Esophagus squamous epithelium (tissue), 4 donors: ENCODE measurements around the gene MBNL2.

ENCODE experiments used
- POLR2A ChIP-seq, 4 donors: fragments of 450-650 bp; IDR thresholded peaks; one replicate each; pipeline ENCODE4 v1.6.1; 2017; ENCODE audit warnings: antibody characterized with exemption in 4 of 4, mild to moderate bottlenecking in 4 of 4, moderate library complexity in 3 of 4
- TF ChIP-seq, protein P1 (sequence below), 6 experiments: fragments of 450-650 bp in 4 of 6; fragments of 200-600 bp in 2 of 6; sonication (generic) in 2 of 6; IDR thresholded peaks; one replicate each; pipeline ENCODE4 v1.5.1; 2016 to 2019; ENCODE audit warnings: antibody characterized with exemption in 6 of 6, mild to moderate bottlenecking in 4 of 6, moderate library complexity in 4 of 6

DNA sequence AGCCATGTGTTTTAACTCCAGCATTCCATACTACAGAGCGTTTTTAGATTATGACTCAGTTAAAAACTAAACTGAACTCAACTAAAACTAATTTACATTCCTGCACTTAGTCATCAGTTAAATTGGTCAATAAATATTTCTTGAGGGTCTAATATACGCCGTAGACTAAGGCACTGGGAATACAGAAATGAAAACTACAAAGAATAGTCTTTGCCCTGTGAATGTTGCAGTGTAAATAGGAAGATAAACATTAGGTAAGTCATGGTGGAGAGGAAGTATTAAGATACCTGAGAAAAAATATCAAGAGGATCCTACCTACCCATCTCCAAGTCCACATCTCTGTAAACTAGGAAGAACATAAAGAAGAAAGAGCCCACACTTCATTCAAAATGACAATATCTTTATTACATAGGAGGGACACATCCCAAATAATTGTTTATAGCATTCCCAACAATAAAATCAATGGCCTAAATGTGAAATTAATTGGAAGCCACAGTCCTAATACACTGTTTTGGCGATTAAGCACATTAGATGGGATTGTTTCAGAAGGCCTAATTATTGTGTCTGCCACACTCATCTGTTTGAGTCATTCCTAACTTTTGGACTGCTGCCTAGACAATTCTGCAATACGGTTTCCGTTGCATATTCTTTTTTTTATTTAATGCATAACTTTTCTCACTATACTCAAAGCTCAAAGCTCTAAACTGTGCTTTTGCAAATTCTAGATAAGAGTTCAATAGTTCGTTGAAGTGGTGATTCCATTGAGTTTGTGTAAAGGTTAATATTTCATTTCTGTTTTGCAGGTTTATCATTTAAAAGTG is 52.9 kb downstream of the MBNL2 start:
- TF ChIP-seq, protein P1, sequence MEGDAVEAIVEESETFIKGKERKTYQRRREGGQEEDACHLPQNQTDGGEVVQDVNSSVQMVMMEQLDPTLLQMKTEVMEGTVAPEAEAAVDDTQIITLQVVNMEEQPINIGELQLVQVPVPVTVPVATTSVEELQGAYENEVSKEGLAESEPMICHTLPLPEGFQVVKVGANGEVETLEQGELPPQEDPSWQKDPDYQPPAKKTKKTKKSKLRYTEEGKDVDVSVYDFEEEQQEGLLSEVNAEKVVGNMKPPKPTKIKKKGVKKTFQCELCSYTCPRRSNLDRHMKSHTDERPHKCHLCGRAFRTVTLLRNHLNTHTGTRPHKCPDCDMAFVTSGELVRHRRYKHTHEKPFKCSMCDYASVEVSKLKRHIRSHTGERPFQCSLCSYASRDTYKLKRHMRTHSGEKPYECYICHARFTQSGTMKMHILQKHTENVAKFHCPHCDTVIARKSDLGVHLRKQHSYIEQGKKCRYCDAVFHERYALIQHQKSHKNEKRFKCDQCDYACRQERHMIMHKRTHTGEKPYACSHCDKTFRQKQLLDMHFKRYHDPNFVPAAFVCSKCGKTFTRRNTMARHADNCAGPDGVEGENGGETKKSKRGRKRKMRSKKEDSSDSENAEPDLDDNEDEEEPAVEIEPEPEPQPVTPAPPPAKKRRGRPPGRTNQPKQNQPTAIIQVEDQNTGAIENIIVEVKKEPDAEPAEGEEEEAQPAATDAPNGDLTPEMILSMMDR (IDR thresholded peaks at IDR 0.05) = no peak
- no peak for TF ChIP-seq POLR2A (IDR thresholded peaks at IDR 0.05)
